ENCODE measurements around the gene PRLHR.

The PRLHR gene

DNA sequence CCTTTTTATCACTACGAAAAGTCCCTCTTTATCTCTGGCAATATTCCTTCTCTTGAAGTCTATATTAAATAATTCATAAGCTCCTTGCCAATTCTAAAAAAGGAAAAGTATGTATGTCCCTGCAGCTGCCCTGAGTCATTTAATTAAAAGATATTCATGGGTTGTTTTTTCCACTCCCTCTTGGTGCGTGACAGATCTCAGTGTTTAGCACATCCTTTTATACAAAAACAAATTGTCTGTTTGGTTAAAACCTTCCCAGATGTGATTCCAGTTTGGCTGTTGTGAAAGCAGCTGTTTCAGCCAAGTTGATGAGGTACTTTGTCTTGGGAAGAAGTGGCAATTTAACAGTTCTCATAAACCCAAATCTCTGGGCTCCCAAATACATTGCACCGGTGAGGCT is 33.8 kb upstream of the PRLHR start:
- Histone ChIP-seq H3K36me3 (ENCODE audit: control insufficient read depth, insufficient read depth, low read length) (no peaks in the 10 kb centered on the region), H3K27me3 (replicated peaks; ENCODE audit: control insufficient read depth, insufficient read depth, low read length) (no peaks in the 10 kb centered on the region; the same call in 1 of the 2 replicates), H3K4me3 (replicated peaks; ENCODE audit: low read depth, low read length) (no peak overlapping the region)
- no peak for TF ChIP-seq CTCF (IDR thresholded peaks at IDR 0.05; ENCODE audit: insufficient read depth, low read length, poor library complexity, severe bottlenecking)
- DNase-seq (ENCODE audit: extremely low read depth, insufficient read length), result no peak

GRCh38 chr10:118628397-118628796 is 32.9 kb upstream of the PRLHR start:
- TF ChIP-seq CTCF (IDR thresholded peaks at IDR 0.05; ENCODE audit: insufficient read depth, low read length, poor library complexity, severe bottlenecking), result no peak
- H3K27me3 ChIP-seq (replicated peaks; ENCODE audit: control insufficient read depth, insufficient read depth, low read length), result no peaks in the 10 kb centered on the region; the same call in 1 of the 2 replicates
- no peak for DNase-seq (ENCODE audit: extremely low read depth, insufficient read length)

DNA sequence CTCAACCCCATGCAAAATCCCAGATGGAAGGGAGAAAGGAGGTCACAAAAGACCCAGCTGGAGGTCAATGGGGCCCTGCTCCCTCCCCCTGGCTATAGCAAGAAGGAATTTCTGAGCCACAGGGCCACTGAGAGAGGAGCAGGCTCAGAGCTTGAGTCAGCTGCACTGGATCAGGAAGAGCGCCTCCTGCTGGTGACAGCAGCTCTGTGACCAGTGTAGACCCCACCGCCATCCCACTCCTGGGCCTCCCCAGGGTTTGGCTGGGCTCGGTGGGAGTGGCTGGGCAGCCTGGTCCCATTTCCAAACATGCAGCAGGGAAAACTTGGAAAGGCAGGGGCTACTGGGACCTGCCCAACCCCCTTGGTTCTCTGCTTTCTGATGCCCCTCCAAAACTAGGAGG is 31.5 kb upstream of the PRLHR start:
- Histone ChIP-seq H3K27me3 (replicated peaks; ENCODE audit: control insufficient read depth, insufficient read depth, low read length) (no peaks in the 10 kb centered on the region; the same call in 1 of the 2 replicates), H3K4me3 (replicated peaks; ENCODE audit: low read depth, low read length) (no peak overlapping the region), H3K36me3 (ENCODE audit: control insufficient read depth, insufficient read depth, low read length) (no peaks in the 10 kb centered on the region)
- TF ChIP-seq CTCF (IDR thresholded peaks at IDR 0.05; ENCODE audit: insufficient read depth, low read length, poor library complexity, severe bottlenecking), result peak; percentile 67
- DNase-seq (ENCODE audit: extremely low read depth, insufficient read length), result no peak

More at GRCh38 chr10:118628397-118628796, 32.9 kb upstream of the PRLHR start:
- no peaks in the 10 kb centered on the region for H3K36me3 ChIP-seq (ENCODE audit: control insufficient read depth, insufficient read depth, low read length)
- H3K4me3 ChIP-seq (replicated peaks; ENCODE audit: low read depth, low read length), result no peak overlapping the region

DNA sequence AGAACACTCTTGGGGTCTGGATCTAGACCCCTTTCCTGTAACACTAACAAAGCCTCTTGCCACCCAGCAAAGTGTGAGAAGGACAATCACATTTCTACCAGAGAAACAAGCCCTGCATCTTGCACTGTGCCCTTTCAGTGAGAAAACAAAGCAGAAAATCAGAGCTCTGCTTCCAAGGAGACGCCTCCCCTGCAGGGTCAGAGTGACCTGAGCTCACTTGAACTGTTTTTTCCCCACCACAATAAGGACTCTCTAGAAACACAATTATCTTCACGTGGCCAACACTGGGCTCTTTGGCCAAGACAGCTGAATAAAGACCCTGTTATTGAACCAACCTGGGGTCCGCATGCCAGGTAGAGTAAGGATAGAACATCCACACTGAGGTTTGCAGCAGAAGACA is 30.1 kb upstream of the PRLHR start:
- TF ChIP-seq CTCF (IDR thresholded peaks at IDR 0.05; ENCODE audit: insufficient read depth, low read length, poor library complexity, severe bottlenecking), result no peak
- H3K4me3 ChIP-seq (replicated peaks; ENCODE audit: low read depth, low read length), result no peak overlapping the region
- no peaks in the 10 kb centered on the region for H3K36me3 ChIP-seq (ENCODE audit: control insufficient read depth, insufficient read depth, low read length)
- peaks cover 3% of the 10 kb centered on the region; the same call in 1 of the 2 replicates for H3K27me3 ChIP-seq (replicated peaks; ENCODE audit: control insufficient read depth, insufficient read depth, low read length)
- DNase-seq (ENCODE audit: extremely low read depth, insufficient read length), result no peak

GRCh38 chr10:118624747-118625146 is 29.3 kb upstream of the PRLHR start:
- no peak overlapping the region for H3K4me3 ChIP-seq (replicated peaks; ENCODE audit: low read depth, low read length)
- peaks cover 3% of the 10 kb centered on the region; the same call in 1 of the 2 replicates for H3K27me3 ChIP-seq (replicated peaks; ENCODE audit: control insufficient read depth, insufficient read depth, low read length)
- DNase-seq (ENCODE audit: extremely low read depth, insufficient read length), result no peak
- TF ChIP-seq CTCF (IDR thresholded peaks at IDR 0.05; ENCODE audit: insufficient read depth, low read length, poor library complexity, severe bottlenecking), result no peak
- no peaks in the 10 kb centered on the region for H3K36me3 ChIP-seq (ENCODE audit: control insufficient read depth, insufficient read depth, low read length)

All from GM06990 (cell line).